CD4-positive, alpha-beta T cell (primary cell): Measurements from ENCODE around the gene KICS2. TPM values are rescaled to one million over a fixed set of nuclear protein-coding genes. Genes with fewer than 3 reads are reported as not detected.
"Not testable (repeated sequence)": the region's sequence is repeated elsewhere in the genome, so short reads cannot be mapped to it uniquely, and the experiment has no call there.

ENCODE experiments used
- ATAC-seq: fragments of 200-7000 bp; cut with Tn5 transposase; one replicate; pipeline ENCODE4 v1.10.0; 2022; ENCODE audit warnings: mild to moderate bottlenecking; ENCODE audit not compliant: poor library complexity
- CTCF ChIA-PET: fragments of 350-600 bp; sonication (Branson Sonifier 250); formaldehyde crosslinking; loops from one replicate; lab custom pipeline; 2021; ENCODE audit warnings: antibody characterized with exemption, inconsistent platforms; lab: Charles Lee
- POLR2A ChIA-PET: fragments of 350-600 bp; sonication (Branson Sonifier 250); formaldehyde crosslinking; loops from one replicate; lab custom pipeline; 2021; ENCODE audit warnings: antibody characterized with exemption, inconsistent platforms; lab: Charles Lee
- DNase-seq, 14 experiments: peaks; one replicate each; pipeline ENCODE4 v3.0.0-alpha.2; 2013 to 2020; ENCODE audit warnings: mixed read lengths in 2 of 14
- H3K27ac ChIP-seq, 2 donors: one replicate each; pipeline versions ENCODE4 v1.5.1 to v1.7.0; 2013; ENCODE audit warnings: low read length in 2 of 2, low read depth in 1 of 2, mild to moderate bottlenecking in 1 of 2
- H3K27me3 ChIP-seq, 2 experiments: 1 replicate in 1 of 2; 2 replicates in 1 of 2; pipeline versions ENCODE4 v1.6.1 to v1.7.0; 2013; ENCODE audit warnings: low read length in 2 of 2, control low read depth in 1 of 2, mild to moderate bottlenecking in 1 of 2, moderate library complexity in 1 of 2; ENCODE audit not compliant: insufficient read depth in 2 of 2, control insufficient read depth in 1 of 2
- H3K36me3 ChIP-seq: one replicate; pipeline ENCODE4 v1.6.1; 2013; ENCODE audit warnings: low read length, control low read depth; ENCODE audit not compliant: insufficient read depth
- H3K4me1 ChIP-seq: one replicate; pipeline ENCODE4 v1.6.1; 2013; ENCODE audit warnings: low read length, control low read depth; ENCODE audit not compliant: insufficient read depth
- H3K4me3 ChIP-seq: one replicate; pipeline ENCODE4 v1.5.1; 2013; ENCODE audit warnings: mild to moderate bottlenecking, low read length, moderate library complexity
- H3K9me3 ChIP-seq, 2 experiments: 1 replicate in 1 of 2; 2 replicates in 1 of 2; pipeline versions ENCODE4 v1.6.1 to v1.7.0; 2013; ENCODE audit warnings: low read length in 2 of 2, mild to moderate bottlenecking in 2 of 2, control low read depth in 1 of 2, moderate library complexity in 1 of 2; ENCODE audit not compliant: control insufficient read depth in 1 of 2, insufficient read depth in 1 of 2
- H3K27ac Mint-ChIP-seq: one replicate; pipeline ENCODE4 v1.8.0; 2020; ENCODE audit warnings: mixed read lengths
- H3K27me3 Mint-ChIP-seq: one replicate; pipeline ENCODE4 v1.8.0; 2021; ENCODE audit warnings: mixed read lengths
- H3K36me3 Mint-ChIP-seq: one replicate; pipeline ENCODE4 v1.8.0; 2021; ENCODE audit warnings: low read depth, mixed read lengths
- H3K4me1 Mint-ChIP-seq: one replicate; pipeline ENCODE4 v1.8.0; 2021; ENCODE audit warnings: low read depth, mixed read lengths
- H3K4me3 Mint-ChIP-seq: one replicate; pipeline ENCODE4 v1.8.0; 2020; ENCODE audit warnings: mild to moderate bottlenecking, mixed read lengths
- H3K9me3 Mint-ChIP-seq: one replicate; pipeline ENCODE4 v1.8.0; 2020; ENCODE audit warnings: mixed read lengths
- CTCF ChIP-seq: fragments of 200-600 bp; IDR thresholded peaks from one replicate; pipeline ENCODE4 v1.8.0; 2022; ENCODE audit warnings: antibody characterized with exemption, mild to moderate bottlenecking
- intact Hi-C, 2 experiments: fragments of 100-400 bp; cut with DNase I in 1 of 2; cut with micrococcal nuclease in 1 of 2; formaldehyde crosslinking; loops; one replicate each; pipeline versions ENCODE4 v1.15.1 to v1.9.0; 2023 to 2025; cut with DNase I, micrococcal nuclease
- total RNA-seq, 174 experiments: library from RNA in 2 of 174; stranded (reverse) in 2 of 174; gene quantifications; one replicate each; pipeline ENCODE4 v1.2.3 and lab custom pipeline; 2021 to 2026

KICS2 gene
- total RNA-seq, 2 experiments from 2014 or later: 13.6 to 14.0 TPM

GRCh38 chr12:64219145-64219544 lies 3.0 kb downstream of the KICS2 start:
- DNase-seq: no peak
- Mint-ChIP-seq H3K27ac (peak overlapping the region; percentile 53), H3K9me3 (no peaks in the 10 kb centered on the region), H3K27me3 (no peaks in the 10 kb centered on the region), H3K4me3 (peak overlapping the region; percentile 46), H3K36me3 (peaks cover 29% of the 10 kb centered on the region), H3K4me1 (peaks cover 41% of the 10 kb centered on the region)
- Histone ChIP-seq H3K4me3 (no peak overlapping the region), H3K4me1 (peaks cover 13% of the 10 kb centered on the region), H3K27me3 (no peaks in the 10 kb centered on the region), H3K9me3 (no peaks in the 10 kb centered on the region), H3K36me3 (peaks cover 7% of the 10 kb centered on the region), H3K27ac (no peak overlapping the region)
- no peak for TF ChIP-seq CTCF
- ChIA-PET POLR2A (interaction anchor here (0.6 kb wide), 1 partner anchor 172 kb away, joined by 3 read pairs; no protein-coding TSS in a partner anchor), CTCF (no interaction called here)
- no peak for ATAC-seq
- intact Hi-C loops: no loop called here

GRCh38 chr12:64218597-64218996 lies 3.5 kb downstream of the KICS2 start:
- Histone ChIP-seq H3K4me3 (peak overlapping the region; percentile 0), H3K4me1 (peaks cover 13% of the 10 kb centered on the region), H3K36me3 (peaks cover 10% of the 10 kb centered on the region), H3K9me3 (no peaks in the 10 kb centered on the region), H3K27me3 (no peaks in the 10 kb centered on the region), H3K27ac (no peak overlapping the region)
- ATAC-seq (no peak), DNase-seq (peak in 2 of 14 experiments; percentile 12 to 28)
- TF ChIP-seq CTCF: no peak
- Mint-ChIP-seq H3K4me1 (peaks cover 41% of the 10 kb centered on the region), H3K27ac (peak overlapping the region; percentile 28), H3K36me3 (peaks cover 34% of the 10 kb centered on the region), H3K9me3 (no peaks in the 10 kb centered on the region), H3K27me3 (no peaks in the 10 kb centered on the region), H3K4me3 (peak overlapping the region; percentile 57)
- intact Hi-C loops: no loop called here
- ChIA-PET CTCF (no interaction called here), POLR2A (interaction anchor here (0.6 to 0.9 kb wide), 2 partner anchors 172 to 185 kb away, joined by 3 read pairs; no protein-coding TSS in a partner anchor)

- H3K9me3 Mint-ChIP-seq, H3K27ac Mint-ChIP-seq, H3K9me3 ChIP-seq, H3K4me3 ChIP-seq, H3K4me1 ChIP-seq, DNase-seq, H3K27ac ChIP-seq, intact Hi-C loops, ATAC-seq, H3K27me3 ChIP-seq, H3K27me3 Mint-ChIP-seq, CTCF ChIA-PET: not testable (repeated sequence)
- Mint-ChIP-seq H3K4me3 (peak overlapping the region; percentile 39), H3K4me1 (peaks cover 40% of the 10 kb centered on the region), H3K36me3 (peaks cover 43% of the 10 kb centered on the region)
- H3K36me3 ChIP-seq: peaks cover 13% of the 10 kb centered on the region
- POLR2A ChIA-PET: interaction anchor here (0.9 kb wide), 1 partner anchor 186 kb away, joined by 3 read pairs; no protein-coding TSS in a partner anchor
Observed at GRCh38 chr12:64217643-64218042, 4.5 kb downstream of the KICS2 start.

GRCh38 chr12:64216239-64216638 lies 5.9 kb downstream of the KICS2 start:
- ChIA-PET POLR2A (interaction anchor here (1.2 kb wide), 1 partner anchor 953 kb away, joined by 4 read pairs; the partner anchor contains the start of gene LEMD3), CTCF (no interaction called here)
- TF ChIP-seq CTCF: no peak
- ATAC-seq: no peak
- no peak overlapping the region for H3K4me3 Mint-ChIP-seq
- no peaks in the 10 kb centered on the region for H3K27me3 Mint-ChIP-seq
- H3K9me3 Mint-ChIP-seq: no peaks in the 10 kb centered on the region
- intact Hi-C loops: no loop called here
- H3K27ac ChIP-seq: no peak overlapping the region
- no peaks in the 10 kb centered on the region for H3K9me3 ChIP-seq
- H3K36me3 ChIP-seq: peaks cover 23% of the 10 kb centered on the region
- DNase-seq: no peak
- peaks cover 44% of the 10 kb centered on the region for H3K36me3 Mint-ChIP-seq
- H3K27me3 ChIP-seq: no peaks in the 10 kb centered on the region
- no peaks in the 10 kb centered on the region for H3K4me1 ChIP-seq
- no peak overlapping the region for H3K4me3 ChIP-seq
- no peak overlapping the region for H3K27ac Mint-ChIP-seq
- peaks cover 28% of the 10 kb centered on the region for H3K4me1 Mint-ChIP-seq
